GM19467 (cell line): Measurements from ENCODE around the gene LYRM1.
"Not testable (repeated sequence)": the region's sequence is repeated elsewhere in the genome, so short reads cannot be mapped to it uniquely, and the experiment has no call there.

Experiments used
- ATAC-seq: cut with Tn5 transposase; IDR thresholded peaks from one replicate; pipeline ENCODE4 v1.9.1; 2021; ENCODE audit warnings: mild to moderate bottlenecking, moderate library complexity; ENCODE audit not compliant: unreplicated experiment

The LYRM1 gene

GRCh38 chr16:20900299-20901067 lies at the start of gene LYRM1, which contains the start of gene DCUN1D3:
LYRM1 (plus strand) TSS chr16:20900771; CDS start chr16:20915556, 14,785 bp downstream.
DCUN1D3 (minus strand) TSS chr16:20900358; CDS start chr16:20862538, 37,820 bp downstream.
- ATAC-seq, result peak; percentile 60

GRCh38 chr16:20850981-20851380 lies 49.6 kb upstream of the LYRM1 start:
- ATAC-seq, result no peak

GRCh38 chr16:20851601-20852000 lies 49.0 kb upstream of the LYRM1 start:
- ATAC-seq, result no peak

- no peak for ATAC-seq
These were observed 47.4 kb upstream of the LYRM1 start for GRCh38 chr16:20853143-20853542.

GRCh38 chr16:20853981-20854620 lies 46.5 kb upstream of the LYRM1 start:
- no peak for ATAC-seq

GRCh38 chr16:20854963-20855362 lies 45.6 kb upstream of the LYRM1 start:
- ATAC-seq, result no peak

- ATAC-seq, result no peak
These were observed 43.3 kb upstream of the LYRM1 start for GRCh38 chr16:20857281-20857680.

- no peak for ATAC-seq
These were observed 41.3 kb upstream of the LYRM1 start for GRCh38 chr16:20859229-20859628.

GRCh38 chr16:20859699-20860098 lies 40.9 kb upstream of the LYRM1 start:
- no peak for ATAC-seq

- ATAC-seq, result no peak
These were observed 40.2 kb upstream of the LYRM1 start for GRCh38 chr16:20860361-20860760.

- not testable (repeated sequence) for ATAC-seq
These were observed 39.6 kb upstream of the LYRM1 start for GRCh38 chr16:20860995-20861394.

GRCh38 chr16:20862162-20862960 lies 38.2 kb upstream of the LYRM1 start:
- no peak for ATAC-seq

- not testable (repeated sequence) for ATAC-seq
These were observed 36.2 kb upstream of the LYRM1 start for GRCh38 chr16:20864376-20864775.

- no peak for ATAC-seq
These were observed 35.0 kb upstream of the LYRM1 start for GRCh38 chr16:20865420-20866131.

- ATAC-seq, result no peak
These were observed 34.3 kb upstream of the LYRM1 start for GRCh38 chr16:20866145-20866772.

- no peak for ATAC-seq
These were observed 33.8 kb upstream of the LYRM1 start for GRCh38 chr16:20866801-20867200.

- no peak for ATAC-seq
These were observed 33.0 kb upstream of the LYRM1 start for GRCh38 chr16:20867585-20867984.

GRCh38 chr16:20868890-20869289 lies 31.7 kb upstream of the LYRM1 start:
- ATAC-seq, result no peak

GRCh38 chr16:20870122-20870820 lies 30.3 kb upstream of the LYRM1 start:
- no peak for ATAC-seq

- no peak for ATAC-seq
These were observed 29.3 kb upstream of the LYRM1 start for GRCh38 chr16:20871258-20871657.
